ENCODE results near the gene KLHDC8A. TPM values are rescaled to one million over a fixed set of nuclear protein-coding genes. Genes with fewer than 3 reads are reported as not detected.

The KLHDC8A gene
- polyA plus RNA-seq, 1 donor: 8.7 TPM

GRCh38 chr1:205332015-205332791 is 24.5 kb downstream of the KLHDC8A start:
- H3K4me3 ChIP-seq (ENCODE audit: low read length): no peak overlapping the region
- peaks cover 3% of the 10 kb centered on the region for H3K4me1 ChIP-seq (ENCODE audit: control insufficient read depth, insufficient read depth, low read length)
- no peak overlapping the region for H3K27ac ChIP-seq (ENCODE audit: low read length)
- H3K27me3 ChIP-seq (ENCODE audit: control insufficient read depth, insufficient read depth, low read length): peaks cover 2% of the 10 kb centered on the region
- H3K9me3 ChIP-seq (ENCODE audit: control insufficient read depth, low read depth, low read length): no peaks in the 10 kb centered on the region
- no peak for DNase-seq
- 60% methylated on average over 1 of the region's 11 CpGs for WGBS (ENCODE audit: insufficient coverage, low lambda C conversion rate)
- H3K36me3 ChIP-seq (ENCODE audit: control insufficient read depth, insufficient read depth, low read length): no peaks in the 10 kb centered on the region

GRCh38 chr1:205330150-205330549 is 26.6 kb downstream of the KLHDC8A start:
- no CpG with 5 or more reads among the region's 2 CpGs for WGBS (ENCODE audit: insufficient coverage, low lambda C conversion rate)
- Histone ChIP-seq H3K4me1 (ENCODE audit: control insufficient read depth, insufficient read depth, low read length) (peaks cover 2% of the 10 kb centered on the region), H3K27ac (ENCODE audit: low read length) (no peak overlapping the region), H3K36me3 (ENCODE audit: control insufficient read depth, insufficient read depth, low read length) (no peaks in the 10 kb centered on the region), H3K4me3 (ENCODE audit: low read length) (no peak overlapping the region), H3K9me3 (ENCODE audit: control insufficient read depth, low read depth, low read length) (no peaks in the 10 kb centered on the region), H3K27me3 (ENCODE audit: control insufficient read depth, insufficient read depth, low read length) (peaks cover 4% of the 10 kb centered on the region)
- no peak for DNase-seq

GRCh38 chr1:205329719-205330118 is 27.0 kb downstream of the KLHDC8A start:
- DNase-seq: no peak
- WGBS (ENCODE audit: insufficient coverage, low lambda C conversion rate): no CpG with 5 or more reads among the region's 5 CpGs
- H3K36me3 ChIP-seq (ENCODE audit: control insufficient read depth, insufficient read depth, low read length): no peaks in the 10 kb centered on the region
- H3K4me1 ChIP-seq (ENCODE audit: control insufficient read depth, insufficient read depth, low read length): peaks cover 6% of the 10 kb centered on the region
- no peaks in the 10 kb centered on the region for H3K9me3 ChIP-seq (ENCODE audit: control insufficient read depth, low read depth, low read length)
- no peak overlapping the region for H3K4me3 ChIP-seq (ENCODE audit: low read length)
- H3K27me3 ChIP-seq (ENCODE audit: control insufficient read depth, insufficient read depth, low read length): peaks cover 4% of the 10 kb centered on the region
- H3K27ac ChIP-seq (ENCODE audit: low read length): no peak overlapping the region

- Histone ChIP-seq H3K4me1 (ENCODE audit: control insufficient read depth, insufficient read depth, low read length) (peaks cover 12% of the 10 kb centered on the region), H3K27ac (ENCODE audit: low read length) (no peak overlapping the region), H3K4me3 (ENCODE audit: low read length) (no peak overlapping the region), H3K9me3 (ENCODE audit: control insufficient read depth, low read depth, low read length) (no peaks in the 10 kb centered on the region), H3K36me3 (ENCODE audit: control insufficient read depth, insufficient read depth, low read length) (no peaks in the 10 kb centered on the region), H3K27me3 (ENCODE audit: control insufficient read depth, insufficient read depth, low read length) (peaks cover 4% of the 10 kb centered on the region)
- no CpG with 5 or more reads among the region's 4 CpGs for WGBS (ENCODE audit: insufficient coverage, low lambda C conversion rate)
- DNase-seq: no peak
Measured at GRCh38 chr1:205328476-205328875, 28.2 kb downstream of the KLHDC8A start.

- Histone ChIP-seq H3K4me3 (ENCODE audit: low read length) (no peak overlapping the region), H3K27ac (ENCODE audit: low read length) (no peak overlapping the region), H3K9me3 (ENCODE audit: control insufficient read depth, low read depth, low read length) (no peaks in the 10 kb centered on the region), H3K36me3 (ENCODE audit: control insufficient read depth, insufficient read depth, low read length) (no peaks in the 10 kb centered on the region), H3K4me1 (ENCODE audit: control insufficient read depth, insufficient read depth, low read length) (peaks cover 14% of the 10 kb centered on the region), H3K27me3 (ENCODE audit: control insufficient read depth, insufficient read depth, low read length) (peaks cover 4% of the 10 kb centered on the region)
- no CpG with 5 or more reads among the region's 11 CpGs for WGBS (ENCODE audit: insufficient coverage, low lambda C conversion rate)
- DNase-seq: no peak
Measured at GRCh38 chr1:205326812-205327466, 29.8 kb downstream of the KLHDC8A start.

- H3K9me3 ChIP-seq (ENCODE audit: control insufficient read depth, low read depth, low read length): peaks cover 4% of the 10 kb centered on the region
- no peaks in the 10 kb centered on the region for H3K36me3 ChIP-seq (ENCODE audit: control insufficient read depth, insufficient read depth, low read length)
- DNase-seq: peak; percentile 73 to 75
- no peak overlapping the region for H3K4me3 ChIP-seq (ENCODE audit: low read length)
- WGBS (ENCODE audit: insufficient coverage, low lambda C conversion rate): 0% methylated on average over 1 of the region's 6 CpGs
- H3K27ac ChIP-seq (ENCODE audit: low read length): peak overlapping the region; percentile 84
- H3K4me1 ChIP-seq (ENCODE audit: control insufficient read depth, insufficient read depth, low read length): peaks cover 16% of the 10 kb centered on the region
- H3K27me3 ChIP-seq (ENCODE audit: control insufficient read depth, insufficient read depth, low read length): peaks cover 4% of the 10 kb centered on the region
Measured at GRCh38 chr1:205325334-205325884, 31.3 kb downstream of the KLHDC8A start.

GRCh38 chr1:205324781-205325180 is 31.9 kb downstream of the KLHDC8A start:
- Histone ChIP-seq H3K4me3 (ENCODE audit: low read length) (no peak overlapping the region), H3K27me3 (ENCODE audit: control insufficient read depth, insufficient read depth, low read length) (peaks cover 4% of the 10 kb centered on the region), H3K27ac (ENCODE audit: low read length) (peak overlapping the region; percentile 84), H3K4me1 (ENCODE audit: control insufficient read depth, insufficient read depth, low read length) (peaks cover 17% of the 10 kb centered on the region), H3K9me3 (ENCODE audit: control insufficient read depth, low read depth, low read length) (peaks cover 4% of the 10 kb centered on the region), H3K36me3 (ENCODE audit: control insufficient read depth, insufficient read depth, low read length) (no peaks in the 10 kb centered on the region)
- peak; percentile 68 to 88 for DNase-seq
- no CpG with 5 or more reads among the region's 6 CpGs for WGBS (ENCODE audit: insufficient coverage, low lambda C conversion rate)

GRCh38 chr1:205323794-205324193 is 32.9 kb downstream of the KLHDC8A start:
- no peak overlapping the region for H3K27ac ChIP-seq (ENCODE audit: low read length)
- no CpG with 5 or more reads among the region's 6 CpGs for WGBS (ENCODE audit: insufficient coverage, low lambda C conversion rate)

GRCh38 chr1:205321959-205322283 is 34.8 kb downstream of the KLHDC8A start:
- H3K9me3 ChIP-seq (ENCODE audit: control insufficient read depth, low read depth, low read length): peaks cover 4% of the 10 kb centered on the region
- DNase-seq: no peak
- peaks cover 43% of the 10 kb centered on the region for H3K4me1 ChIP-seq (ENCODE audit: control insufficient read depth, insufficient read depth, low read length)
- peak overlapping the region; percentile 92 for H3K27ac ChIP-seq (ENCODE audit: low read length)
- no CpG with 5 or more reads among the region's 5 CpGs for WGBS (ENCODE audit: insufficient coverage, low lambda C conversion rate)
- no peaks in the 10 kb centered on the region for H3K36me3 ChIP-seq (ENCODE audit: control insufficient read depth, insufficient read depth, low read length)
- peaks cover 2% of the 10 kb centered on the region for H3K27me3 ChIP-seq (ENCODE audit: control insufficient read depth, insufficient read depth, low read length)
- H3K4me3 ChIP-seq (ENCODE audit: low read length): peak overlapping the region; percentile 8

More at GRCh38 chr1:205323794-205324193, 32.9 kb downstream of the KLHDC8A start:
- Histone ChIP-seq H3K27me3 (ENCODE audit: control insufficient read depth, insufficient read depth, low read length) (peaks cover 4% of the 10 kb centered on the region), H3K4me3 (ENCODE audit: low read length) (no peak overlapping the region), H3K9me3 (ENCODE audit: control insufficient read depth, low read depth, low read length) (peaks cover 4% of the 10 kb centered on the region), H3K36me3 (ENCODE audit: control insufficient read depth, insufficient read depth, low read length) (no peaks in the 10 kb centered on the region), H3K4me1 (ENCODE audit: control insufficient read depth, insufficient read depth, low read length) (peaks cover 24% of the 10 kb centered on the region)
- no peak for DNase-seq

- Histone ChIP-seq H3K27me3 (ENCODE audit: control insufficient read depth, insufficient read depth, low read length) (peaks cover under 1% of the 10 kb centered on the region), H3K4me3 (ENCODE audit: low read length) (peak within 1 kb of the TSS; percentile 98), H3K9me3 (ENCODE audit: control insufficient read depth, low read depth, low read length) (peaks cover 4% of the 10 kb centered on the region), H3K27ac (ENCODE audit: low read length) (peak within 1 kb of the TSS; percentile 92), H3K4me1 (ENCODE audit: control insufficient read depth, insufficient read depth, low read length) (peaks cover 49% of the 10 kb centered on the region), H3K36me3 (ENCODE audit: control insufficient read depth, insufficient read depth, low read length) (no peaks in the 10 kb centered on the region)
- DNase-seq: peak; percentile 94 to 96
- no CpG with 5 or more reads among the region's 75 CpGs for WGBS (ENCODE audit: insufficient coverage, low lambda C conversion rate)
Measured at GRCh38 chr1:205321162-205321958, 35.4 kb downstream of the KLHDC8A start, which contains the start of gene NUAK2. Gene NUAK2 (minus strand): TSS chr1:205321745. CDS start chr1:205321628, 117 bp downstream.
